ENCODE data around the gene KCNC3. TPM values are rescaled to one million over a fixed set of nuclear protein-coding genes. Genes with fewer than 3 reads are reported as not detected.

Gene KCNC3
- total and polyA plus RNA-seq, 2 of the 13 experiments (the other 11 are each of a cell fraction or from before 2014, with no cell fraction given), result 0.29 to 1.7 TPM

- TF ChIP-seq ELF1 (CRISPR knock-in tag; IDR thresholded peaks at IDR 0.05) (peak; percentile 65), ZNF260 (CRISPR knock-in tag; IDR thresholded peaks at IDR 0.05; ENCODE audit: borderline replicate concordance, low read depth) (no peak), ARNT2 (CRISPR knock-in tag; IDR thresholded peaks at IDR 0.05; ENCODE audit: low read depth) (peak; percentile 47; the same call in 1 of the 2 replicates), ZNF850 (CRISPR knock-in tag; conservative IDR thresholded peaks at IDR 0.05) (no peak), NR2F2 (IDR thresholded peaks at IDR 0.05; ENCODE audit: borderline replicate concordance, low read depth) (no peak), THYN1 (CRISPR knock-in tag; IDR thresholded peaks at IDR 0.05; ENCODE audit: borderline replicate concordance, low read depth) (no peak), YEATS2 (CRISPR knock-in tag; IDR thresholded peaks at IDR 0.05; ENCODE audit: borderline replicate concordance) (0 out of 2 replicates have a peak, but pooled peaks have one; percentile 16), SAFB2 (CRISPR knock-in tag; IDR thresholded peaks at IDR 0.05; ENCODE audit: borderline replicate concordance, low read depth) (no peak), KAT8 (CRISPR knock-in tag; IDR thresholded peaks at IDR 0.05) (0 out of 2 replicates have a peak, but pooled peaks have one; percentile 37), TBX3 (IDR thresholded peaks at IDR 0.05; ENCODE audit: borderline replicate concordance) (no peak), RAD21 (CRISPR knock-in tag; IDR thresholded peaks at IDR 0.05) (peak; percentile 82), TRIM24 (CRISPR knock-in tag; IDR thresholded peaks at IDR 0.05) (no peak), ZNF576 (CRISPR knock-in tag; IDR thresholded peaks at IDR 0.05) (no peak), ZNF143 (CRISPR knock-in tag; IDR thresholded peaks at IDR 0.05) (0 out of 2 replicates have a peak, but pooled peaks have one; percentile 32), SOX6 (IDR thresholded peaks at IDR 0.05) (no peak), SOX6 (CRISPR knock-in tag; IDR thresholded peaks at IDR 0.05) (0 out of 2 replicates have a peak, but pooled peaks have one; percentile 13), AGO1 (IDR thresholded peaks at IDR 0.05; ENCODE audit: low read depth, low read length, poor library complexity, severe bottlenecking) (no peak), STAT6 (CRISPR knock-in tag; IDR thresholded peaks at IDR 0.05; ENCODE audit: borderline replicate concordance) (no peak), ARHGAP35 (CRISPR knock-in tag; IDR thresholded peaks at IDR 0.05; ENCODE audit: borderline replicate concordance) (0 out of 2 replicates have a peak, but pooled peaks have one; percentile 15), ZNF224 (CRISPR knock-in tag; IDR thresholded peaks at IDR 0.05) (0 out of 2 replicates have a peak, but pooled peaks have one; percentile 23), SRSF9 (IDR thresholded peaks at IDR 0.05; ENCODE audit: borderline replicate concordance, insufficient read depth, low read depth, low read length, poor library complexity, severe bottlenecking) (no peak), STAG1 (CRISPR knock-in tag; IDR thresholded peaks at IDR 0.05) (peak; percentile 87), PREB (CRISPR knock-in tag; IDR thresholded peaks at IDR 0.05) (no peak), ZNF703 (CRISPR knock-in tag; IDR thresholded peaks at IDR 0.05; ENCODE audit: borderline replicate concordance) (no peak), TEAD3 (CRISPR knock-in tag; optimal IDR thresholded peaks at IDR 0.05; ENCODE audit: borderline replicate concordance) (peak; percentile 60)
Measured at GRCh38 chr19:50357178-50358100, 28.3 kb upstream of the KCNC3 start (continued).

All from HepG2 (cell line).